HG03432 (cell line): ENCODE results near the gene NKX1-1.
"Not testable (repeated sequence)": the region's sequence is repeated elsewhere in the genome, so short reads cannot be mapped to it uniquely, and the experiment has no call there.

Experiments used
- ATAC-seq: cut with Tn5 transposase; IDR thresholded peaks from one replicate; pipeline ENCODE4 v1.9.1; 2021; ENCODE audit warnings: mild to moderate bottlenecking, moderate library complexity; ENCODE audit not compliant: unreplicated experiment

NKX1-1 gene

GRCh38 chr4:1405636-1406393 is 427 bp downstream of the NKX1-1 start:
- ATAC-seq, result no peak

- no peak for ATAC-seq
Observed at GRCh38 chr4:1405254-1405635, 997 bp downstream of the NKX1-1 start.

GRCh38 chr4:1404573-1405253 is 1.5 kb downstream of the NKX1-1 start:
- ATAC-seq, result no peak

GRCh38 chr4:1403591-1404572 is 2.4 kb downstream of the NKX1-1 start:
- no peak for ATAC-seq

GRCh38 chr4:1403177-1403583 is 3.1 kb downstream of the NKX1-1 start:
- ATAC-seq, result no peak

GRCh38 chr4:1402516-1403091 is 3.6 kb downstream of the NKX1-1 start:
- no peak for ATAC-seq

GRCh38 chr4:1402021-1402515 is 4.2 kb downstream of the NKX1-1 start:
- no peak for ATAC-seq

GRCh38 chr4:1401409-1402020 is 4.7 kb downstream of the NKX1-1 start:
- no peak for ATAC-seq

GRCh38 chr4:1400831-1401408 is 5.3 kb downstream of the NKX1-1 start:
- ATAC-seq, result no peak

GRCh38 chr4:1400191-1400805 is 5.9 kb downstream of the NKX1-1 start:
- ATAC-seq, result no peak

GRCh38 chr4:1399508-1400190 is 6.6 kb downstream of the NKX1-1 start:
- no peak for ATAC-seq

- no peak for ATAC-seq
Observed at GRCh38 chr4:1398681-1399507, 7.3 kb downstream of the NKX1-1 start.

GRCh38 chr4:1396806-1397455 is 9.3 kb downstream of the NKX1-1 start:
- ATAC-seq, result no peak

- no peak for ATAC-seq
Observed at GRCh38 chr4:1395941-1396805, 10.1 kb downstream of the NKX1-1 start.

- ATAC-seq, result not testable (repeated sequence)
Observed at GRCh38 chr4:1395389-1395820, 10.8 kb downstream of the NKX1-1 start.

- ATAC-seq, result not testable (repeated sequence)
Observed at GRCh38 chr4:1394554-1395388, 11.5 kb downstream of the NKX1-1 start.
